Activated B cell treated with CpG ODN at 0.5 μM for 24 hours (primary cell): ENCODE data around the gene CCNY. TPM values are rescaled to one million over a fixed set of nuclear protein-coding genes. Genes with fewer than 3 reads are reported as not detected.

ENCODE experiments used
- ATAC-seq: fragments of 200-7000 bp; cut with Tn5 transposase; one replicate; pipeline ENCODE4 v1.10.0; 2021; ENCODE audit warnings: low read depth, mild to moderate bottlenecking, moderate library complexity
- CTCF ChIA-PET: fragments of 350-600 bp; sonication (Branson Sonifier 250); formaldehyde crosslinking; loops from one replicate; lab custom pipeline; 2021; ENCODE audit warnings: antibody characterized with exemption; lab: Charles Lee
- POLR2A ChIA-PET: fragments of 350-600 bp; sonication (Branson Sonifier 250); formaldehyde crosslinking; loops from one replicate; lab custom pipeline; 2021; ENCODE audit warnings: antibody characterized with exemption; lab: Charles Lee
- DNase-seq: peaks from one replicate; pipeline ENCODE4 v3.0.0; 2022
- H3K27ac Mint-ChIP-seq: one replicate; pipeline ENCODE4 v1.8.0; 2020; ENCODE audit warnings: mixed read lengths
- H3K27me3 Mint-ChIP-seq: one replicate; pipeline ENCODE4 v1.8.0; 2021; ENCODE audit warnings: mixed read lengths
- H3K36me3 Mint-ChIP-seq: one replicate; pipeline ENCODE4 v1.8.0; 2021; ENCODE audit warnings: low read depth, mixed read lengths
- H3K4me1 Mint-ChIP-seq: one replicate; pipeline ENCODE4 v1.8.0; 2021; ENCODE audit warnings: mixed read lengths
- H3K4me3 Mint-ChIP-seq: one replicate; pipeline ENCODE4 v1.8.0; 2020; ENCODE audit warnings: mild to moderate bottlenecking, mixed read lengths
- H3K9me3 Mint-ChIP-seq: one replicate; pipeline ENCODE4 v1.8.0; 2020; ENCODE audit warnings: mixed read lengths
- CTCF ChIP-seq: fragments of 200-600 bp; IDR thresholded peaks from one replicate; pipeline ENCODE4 v1.8.0; 2022; ENCODE audit warnings: antibody characterized with exemption, mild to moderate bottlenecking
- intact Hi-C: fragments of 100-400 bp; cut with micrococcal nuclease; formaldehyde crosslinking; loops from one replicate; pipeline ENCODE4 v1.15.1; 2024
- total RNA-seq: library from RNA; stranded (reverse); gene quantifications from 2 replicates; pipeline ENCODE4 v1.2.3, GENCODE V29; 2022

Gene CCNY
- total RNA-seq, 1 donor from 2014 or later, result 69.2 TPM

- Mint-ChIP-seq H3K4me1 (peaks cover 45% of the 10 kb centered on the region), H3K27me3 (no peaks in the 10 kb centered on the region), H3K9me3 (peaks cover 11% of the 10 kb centered on the region), H3K4me3 (no peak overlapping the region), H3K27ac (no peak overlapping the region), H3K36me3 (peaks cover 14% of the 10 kb centered on the region)
- POLR2A ChIA-PET, result no interaction called here
- CTCF ChIA-PET, result interaction anchor here (0.8 kb wide), 1 partner anchor 8 kb away, joined by 3 read pairs; no protein-coding TSS in a partner anchor
- DNase-seq (no peak), ATAC-seq (no peak)
- no peak for TF ChIP-seq CTCF
- intact Hi-C loops, result no loop called here
These were observed 51.5 kb downstream of the CCNY start for GRCh38 chr10:35387768-35388167.

GRCh38 chr10:35388197-35388596, 51.9 kb downstream of the CCNY start:
- Mint-ChIP-seq H3K4me3 (no peak overlapping the region), H3K4me1 (peaks cover 49% of the 10 kb centered on the region), H3K36me3 (peaks cover 14% of the 10 kb centered on the region), H3K27me3 (no peaks in the 10 kb centered on the region), H3K9me3 (peaks cover 11% of the 10 kb centered on the region), H3K27ac (no peak overlapping the region)
- ChIA-PET CTCF (interaction anchor here (0.8 kb wide), 1 partner anchor 9 kb away, joined by 3 read pairs; no protein-coding TSS in a partner anchor), POLR2A (no interaction called here)
- intact Hi-C loops, result no loop called here
- TF ChIP-seq CTCF, result no peak
- DNase-seq (no peak), ATAC-seq (no peak)

- ATAC-seq, result no peak
- peaks cover 11% of the 10 kb centered on the region for H3K9me3 Mint-ChIP-seq
- no peak overlapping the region for H3K27ac Mint-ChIP-seq
- DNase-seq, result no peak
- H3K27me3 Mint-ChIP-seq, result no peaks in the 10 kb centered on the region
- peaks cover 14% of the 10 kb centered on the region for H3K36me3 Mint-ChIP-seq
- intact Hi-C loops, result no loop called here
- H3K4me3 Mint-ChIP-seq, result no peak overlapping the region
- POLR2A ChIA-PET, result no interaction called here
- TF ChIP-seq CTCF, result no peak
- CTCF ChIA-PET, result interaction anchor here (0.8 kb wide), 1 partner anchor 9 kb away, joined by 3 read pairs; no protein-coding TSS in a partner anchor
- H3K4me1 Mint-ChIP-seq, result peaks cover 54% of the 10 kb centered on the region
These were observed 52.4 kb downstream of the CCNY start for GRCh38 chr10:35388682-35389081.

- H3K27ac Mint-ChIP-seq, result no peak overlapping the region
- peaks cover 11% of the 10 kb centered on the region for H3K9me3 Mint-ChIP-seq
- H3K4me3 Mint-ChIP-seq, result no peak overlapping the region
- ATAC-seq, result no peak
- H3K4me1 Mint-ChIP-seq, result peaks cover 57% of the 10 kb centered on the region
- ChIA-PET CTCF (no interaction called here), POLR2A (interaction anchor here (0.7 kb wide), 1 partner anchor 9 kb away, joined by 3 read pairs; no protein-coding TSS in a partner anchor)
- TF ChIP-seq CTCF, result no peak
- peaks cover 14% of the 10 kb centered on the region for H3K36me3 Mint-ChIP-seq
- intact Hi-C loops, result no loop called here
- no peaks in the 10 kb centered on the region for H3K27me3 Mint-ChIP-seq
- no peak for DNase-seq
These were observed 54.0 kb downstream of the CCNY start for GRCh38 chr10:35390161-35390840.

GRCh38 chr10:35390843-35391152, 54.5 kb downstream of the CCNY start:
- intact Hi-C loops, result no loop called here
- H3K9me3 Mint-ChIP-seq, result peaks cover 11% of the 10 kb centered on the region
- POLR2A ChIA-PET, result no interaction called here
- H3K27me3 Mint-ChIP-seq, result no peaks in the 10 kb centered on the region
- DNase-seq (no peak), ATAC-seq (no peak)
- CTCF ChIA-PET, result no interaction called here
- peaks cover 61% of the 10 kb centered on the region for H3K4me1 Mint-ChIP-seq
- H3K27ac Mint-ChIP-seq, result no peak overlapping the region
- no peak overlapping the region for H3K4me3 Mint-ChIP-seq
- TF ChIP-seq CTCF, result no peak
- peaks cover 14% of the 10 kb centered on the region for H3K36me3 Mint-ChIP-seq
